ENCODE data around the gene NOL6. TPM values are rescaled to one million over a fixed set of nuclear protein-coding genes. Genes with fewer than 3 reads are reported as not detected.

Gene NOL6
- total and polyA plus RNA-seq, 2 experiments from 2014 or later, result 25.0 to 58.4 TPM

GRCh38 chr9:33449715-33450114, 24.0 kb downstream of the NOL6 start:
- H3K27ac ChIP-seq (ENCODE audit: low read depth), result no peak overlapping the region
- H2AFZ ChIP-seq, result no peak overlapping the region
- H3K4me3 ChIP-seq, result no peak overlapping the region
- no peaks in the 10 kb centered on the region for H3K9me2 ChIP-seq (ENCODE audit: insufficient read depth)
- H4K20me1 ChIP-seq (replicated peaks; ENCODE audit: insufficient read depth), result no peaks in the 10 kb centered on the region
- no peak overlapping the region for H3K4me2 ChIP-seq
- no peak overlapping the region for H3K27ac Mint-ChIP-seq
- ATAC-seq, result no peak
- H3K4me1 ChIP-seq (ENCODE audit: insufficient read depth), result peaks cover 31% of the 10 kb centered on the region
- peaks cover 39% of the 10 kb centered on the region for H3K4me1 Mint-ChIP-seq
- no peaks in the 10 kb centered on the region for H3K36me3 ChIP-seq (ENCODE audit: insufficient read depth)
- H3K4me3 Mint-ChIP-seq, result no peak overlapping the region
- TF ChIP-seq STAT1 (IDR thresholded peaks at IDR 0.05; ENCODE audit: unreplicated experiment), result no peak
- no peak for TF ChIP-seq ETS1 (IDR thresholded peaks at IDR 0.05)
- TF ChIP-seq NANOG (IDR thresholded peaks at IDR 0.05; ENCODE audit: borderline replicate concordance), result no peak
- TF ChIP-seq POLR2AphosphoS5 (IDR thresholded peaks at IDR 0.05; ENCODE audit: low read depth), result no peak
- TF ChIP-seq CREB1 (CRISPR knock-in tag; IDR thresholded peaks at IDR 0.05; ENCODE audit: low read depth), result no peak
- no peak for TF ChIP-seq ZNF331 (CRISPR knock-in tag; IDR thresholded peaks at IDR 0.05; ENCODE audit: low read depth)
- TF ChIP-seq ZNF462 (CRISPR knock-in tag; IDR thresholded peaks at IDR 0.05), result no peak
- TF ChIP-seq CTCF (conservative IDR thresholded peaks at IDR 0.05; ENCODE audit: low read depth in 2 of 2), result no peak
- no peak for TF ChIP-seq JUNB (IDR thresholded peaks at IDR 0.05; ENCODE audit: unreplicated experiment)
- TF ChIP-seq REST (IDR thresholded peaks at IDR 0.05; ENCODE audit: unreplicated experiment), result no peak
- no peak for TF ChIP-seq EZH2phosphoT487 (IDR thresholded peaks at IDR 0.05; ENCODE audit: unreplicated experiment)
- TF ChIP-seq EZH2 (IDR thresholded peaks at IDR 0.05; ENCODE audit: low read depth, unreplicated experiment), result no peak
- no peak for TF ChIP-seq ZNF114 (CRISPR knock-in tag; IDR thresholded peaks at IDR 0.05)
- no peaks in the 10 kb centered on the region for H3K9me3 Mint-ChIP-seq
- H3K36me3 Mint-ChIP-seq (ENCODE audit: low read depth), result no peaks in the 10 kb centered on the region
- H3K27me3 ChIP-seq (ENCODE audit: insufficient read depth), result peaks cover 26% of the 10 kb centered on the region
- DNase-seq (ENCODE audit: low spot score), result no peak
- no peaks in the 10 kb centered on the region for H3K79me2 ChIP-seq (replicated peaks; ENCODE audit: insufficient read depth)
- 0 out of 2 replicates have a peak, but pooled peaks cover 8% of the 10 kb centered on the region for H3F3A ChIP-seq (replicated peaks; ENCODE audit: low read depth)
- H3K27me3 Mint-ChIP-seq (ENCODE audit: insufficient read depth, low read depth, poor library complexity), result peaks cover 36% of the 10 kb centered on the region

Data from GM23338 (cell line).